ENCODE data around the gene WHRN.

Gene WHRN

GRCh38 chr9:114373960-114374730 lies 131.1 kb downstream of the WHRN start:
- TF ChIP-seq, protein P1, sequence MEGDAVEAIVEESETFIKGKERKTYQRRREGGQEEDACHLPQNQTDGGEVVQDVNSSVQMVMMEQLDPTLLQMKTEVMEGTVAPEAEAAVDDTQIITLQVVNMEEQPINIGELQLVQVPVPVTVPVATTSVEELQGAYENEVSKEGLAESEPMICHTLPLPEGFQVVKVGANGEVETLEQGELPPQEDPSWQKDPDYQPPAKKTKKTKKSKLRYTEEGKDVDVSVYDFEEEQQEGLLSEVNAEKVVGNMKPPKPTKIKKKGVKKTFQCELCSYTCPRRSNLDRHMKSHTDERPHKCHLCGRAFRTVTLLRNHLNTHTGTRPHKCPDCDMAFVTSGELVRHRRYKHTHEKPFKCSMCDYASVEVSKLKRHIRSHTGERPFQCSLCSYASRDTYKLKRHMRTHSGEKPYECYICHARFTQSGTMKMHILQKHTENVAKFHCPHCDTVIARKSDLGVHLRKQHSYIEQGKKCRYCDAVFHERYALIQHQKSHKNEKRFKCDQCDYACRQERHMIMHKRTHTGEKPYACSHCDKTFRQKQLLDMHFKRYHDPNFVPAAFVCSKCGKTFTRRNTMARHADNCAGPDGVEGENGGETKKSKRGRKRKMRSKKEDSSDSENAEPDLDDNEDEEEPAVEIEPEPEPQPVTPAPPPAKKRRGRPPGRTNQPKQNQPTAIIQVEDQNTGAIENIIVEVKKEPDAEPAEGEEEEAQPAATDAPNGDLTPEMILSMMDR (IDR thresholded peaks at IDR 0.05; ENCODE audit: low read depth, low read length): no peak
- DNase-seq (ENCODE audit: extremely low read depth, low read depth): no peak

DNA sequence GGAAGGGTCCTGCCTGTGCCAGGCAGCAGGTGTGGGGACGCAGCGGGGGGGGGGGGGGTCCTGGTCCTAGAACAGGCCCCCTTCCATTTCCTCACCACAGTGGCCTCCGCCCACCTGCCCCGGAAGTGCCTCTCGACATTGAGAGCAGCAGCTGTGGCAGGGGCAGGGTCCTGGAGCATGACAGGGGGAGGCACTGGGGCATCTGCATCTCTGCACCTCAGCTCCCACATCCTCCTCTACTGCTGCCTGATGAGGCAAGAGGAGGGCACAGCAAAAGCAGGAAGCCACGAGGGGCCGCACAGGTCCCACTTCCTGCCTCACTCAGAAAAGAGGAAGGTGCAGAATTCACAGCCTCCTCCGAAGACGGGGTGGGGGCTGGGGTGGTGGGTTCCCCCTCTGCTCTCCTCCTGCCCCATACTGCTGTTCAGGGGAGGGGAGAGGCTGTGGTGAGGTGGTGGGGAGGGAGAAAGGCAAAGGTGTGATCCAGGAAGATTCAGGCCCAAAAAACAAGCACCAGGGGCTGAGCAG lies 132.3 kb downstream of the WHRN start:
- no peak for DNase-seq (ENCODE audit: extremely low read depth, low read depth)
- TF ChIP-seq, protein P1 (IDR thresholded peaks at IDR 0.05; ENCODE audit: low read depth, low read length): no peak

GRCh38 chr9:114371973-114372917 lies 133.0 kb downstream of the WHRN start:
- no peak for DNase-seq (ENCODE audit: extremely low read depth, low read depth)
- TF ChIP-seq, protein P1 (IDR thresholded peaks at IDR 0.05; ENCODE audit: low read depth, low read length): no peak

- TF ChIP-seq, protein P1 (IDR thresholded peaks at IDR 0.05; ENCODE audit: low read depth, low read length): no peak
- DNase-seq (ENCODE audit: extremely low read depth, low read depth): no peak
These were observed 133.8 kb downstream of the WHRN start for GRCh38 chr9:114371343-114371944.

GRCh38 chr9:114370968-114371320 lies 134.3 kb downstream of the WHRN start:
- no peak for DNase-seq (ENCODE audit: extremely low read depth, low read depth)
- TF ChIP-seq, protein P1 (IDR thresholded peaks at IDR 0.05; ENCODE audit: low read depth, low read length): no peak

GRCh38 chr9:114370251-114370967 lies 134.9 kb downstream of the WHRN start:
- DNase-seq (ENCODE audit: extremely low read depth, low read depth): no peak
- TF ChIP-seq, protein P1 (IDR thresholded peaks at IDR 0.05; ENCODE audit: low read depth, low read length): no peak

Measured in AG09319 (cell line).